Neutrophil (primary cell): ENCODE data around the gene PGA4.
"Not testable (repeated sequence)": the region's sequence is repeated elsewhere in the genome, so short reads cannot be mapped to it uniquely, and the experiment has no call there.

Experiments used
- H3K27ac ChIP-seq: fragments of 200-600 bp; sonication (generic); 2 replicates; pipeline ENCODE4 v1.5.1; 2016; ENCODE audit warnings: mild to moderate bottlenecking, moderate library complexity
- H3K27me3 ChIP-seq: fragments of 200-600 bp; sonication (generic); 2 replicates; pipeline ENCODE4 v1.6.0; 2016; ENCODE audit warnings: mild to moderate bottlenecking
- H3K36me3 ChIP-seq: fragments of 200-600 bp; sonication (generic); 2 replicates; pipeline ENCODE4 v1.5.1; 2017
- H3K4me1 ChIP-seq, 2 experiments: fragments of 200-600 bp in 1 of 2; sonication (generic) in 1 of 2; 1 replicate in 1 of 2; 2 replicates in 1 of 2; pipeline versions ENCODE4 v1.5.1 to v1.6.1; 2013 to 2016; ENCODE audit warnings: low read depth in 1 of 2, low read length in 1 of 2, mild to moderate bottlenecking in 1 of 2, moderate library complexity in 1 of 2; ENCODE audit not compliant: control insufficient read depth in 1 of 2, insufficient read depth in 1 of 2
- H3K4me3 ChIP-seq, 2 experiments: fragments of 200-600 bp in 1 of 2; sonication (generic) in 1 of 2; 1 replicate in 1 of 2; 2 replicates in 1 of 2; pipeline ENCODE4 v1.5.1; 2013 to 2016; ENCODE audit warnings: low read depth in 1 of 2, low read length in 1 of 2, mild to moderate bottlenecking in 1 of 2, moderate library complexity in 1 of 2
- H3K9me3 ChIP-seq: fragments of 200-600 bp; sonication (generic); 2 replicates; pipeline ENCODE4 v1.5.1; 2016
- CTCF ChIP-seq: fragments of 200-600 bp; sonication (generic); IDR thresholded peaks from 2 replicates; pipeline ENCODE4 v1.5.1; 2016; ENCODE audit warnings: antibody characterized with exemption

Gene PGA4

GRCh38 chr11:61248071-61248470 is 25.9 kb downstream of the PGA4 start:
- H3K9me3 ChIP-seq, H3K4me3 ChIP-seq, H3K27ac ChIP-seq: not testable (repeated sequence)

GRCh38 chr11:61249201-61249600 is 27.1 kb downstream of the PGA4 start:
- H3K27me3 ChIP-seq, H3K4me1 ChIP-seq, H3K4me3 ChIP-seq, H3K36me3 ChIP-seq, H3K9me3 ChIP-seq, H3K27ac ChIP-seq: not testable (repeated sequence)

More at GRCh38 chr11:61248071-61248470, 25.9 kb downstream of the PGA4 start:
- H3K36me3 ChIP-seq, H3K27me3 ChIP-seq, H3K4me1 ChIP-seq: not testable (repeated sequence)

GRCh38 chr11:61250796-61251765 is 28.9 kb downstream of the PGA4 start:
- H3K9me3 ChIP-seq, H3K4me3 ChIP-seq, H3K27me3 ChIP-seq, H3K36me3 ChIP-seq, H3K27ac ChIP-seq, H3K4me1 ChIP-seq: not testable (repeated sequence)

- not testable (repeated sequence) for H3K27ac ChIP-seq, H3K9me3 ChIP-seq, H3K4me3 ChIP-seq, H3K27me3 ChIP-seq, H3K4me1 ChIP-seq, H3K36me3 ChIP-seq
Measured at GRCh38 chr11:61252332-61252731, 30.2 kb downstream of the PGA4 start.

- Histone ChIP-seq H3K27me3 (no peaks in the 10 kb centered on the region), H3K9me3 (no peaks in the 10 kb centered on the region), H3K4me3 (no peak overlapping the region), H3K4me1 (no peaks in the 10 kb centered on the region), H3K36me3 (no peaks in the 10 kb centered on the region), H3K27ac (no peak overlapping the region)
- TF ChIP-seq CTCF, result no peak
Measured at GRCh38 chr11:61254403-61255025, 32.4 kb downstream of the PGA4 start.

- Histone ChIP-seq H3K4me1 (no peaks in the 10 kb centered on the region), H3K4me3 (no peak overlapping the region), H3K9me3 (no peaks in the 10 kb centered on the region), H3K27ac (no peak overlapping the region), H3K36me3 (no peaks in the 10 kb centered on the region), H3K27me3 (no peaks in the 10 kb centered on the region)
- TF ChIP-seq CTCF, result no peak
Measured at GRCh38 chr11:61256710-61257482, 34.7 kb downstream of the PGA4 start.

GRCh38 chr11:61258546-61258945 is 36.4 kb downstream of the PGA4 start:
- no peak for TF ChIP-seq CTCF
- no peak overlapping the region for H3K4me3 ChIP-seq
- H3K9me3 ChIP-seq, result no peaks in the 10 kb centered on the region
- H3K36me3 ChIP-seq, result no peaks in the 10 kb centered on the region
- H3K27me3 ChIP-seq, result no peaks in the 10 kb centered on the region
- no peaks in the 10 kb centered on the region for H3K4me1 ChIP-seq
- no peak overlapping the region for H3K27ac ChIP-seq
